HL-60/S4 treated with retinoic acid at 250 ng/mL for 4 days and 3 days (cell line): Measurements from ENCODE around the gene CYP1A1.
"Not testable (repeated sequence)": the region's sequence is repeated elsewhere in the genome, so short reads cannot be mapped to it uniquely, and the experiment has no call there.

Experiments used
- in situ Hi-C: fragments of 300-500 bp; cut with MboI; formaldehyde crosslinking; loops from 2 replicates; pipeline ENCODE4 v1.7.0; 2022; ENCODE audit warnings: low sequenced_read_pairs

The CYP1A1 gene

GRCh38 chr15:74742422-74742821, 17.1 kb upstream of the CYP1A1 start:
- in situ Hi-C loops: no loop called here

GRCh38 chr15:74738239-74738638, 12.9 kb upstream of the CYP1A1 start:
- in situ Hi-C loops: not testable (repeated sequence)

- in situ Hi-C loops: no loop called here
Observed at GRCh38 chr15:74735305-74735704, 10.0 kb upstream of the CYP1A1 start.

- in situ Hi-C loops: no loop called here
Observed at GRCh38 chr15:74733269-74733668, 7.9 kb upstream of the CYP1A1 start.

- in situ Hi-C loops: no loop called here
Observed at GRCh38 chr15:74732846-74733245, 7.5 kb upstream of the CYP1A1 start.

- in situ Hi-C loops: no loop called here
Observed at GRCh38 chr15:74730619-74731316, 5.4 kb upstream of the CYP1A1 start.

- in situ Hi-C loops: not testable (repeated sequence)
Observed at GRCh38 chr15:74729372-74729771, 4.0 kb upstream of the CYP1A1 start.

GRCh38 chr15:74728699-74729098, 3.4 kb upstream of the CYP1A1 start:
- in situ Hi-C loops: not testable (repeated sequence)

- in situ Hi-C loops: no loop called here
Observed at GRCh38 chr15:74727727-74728126, 2.4 kb upstream of the CYP1A1 start.

DNA sequence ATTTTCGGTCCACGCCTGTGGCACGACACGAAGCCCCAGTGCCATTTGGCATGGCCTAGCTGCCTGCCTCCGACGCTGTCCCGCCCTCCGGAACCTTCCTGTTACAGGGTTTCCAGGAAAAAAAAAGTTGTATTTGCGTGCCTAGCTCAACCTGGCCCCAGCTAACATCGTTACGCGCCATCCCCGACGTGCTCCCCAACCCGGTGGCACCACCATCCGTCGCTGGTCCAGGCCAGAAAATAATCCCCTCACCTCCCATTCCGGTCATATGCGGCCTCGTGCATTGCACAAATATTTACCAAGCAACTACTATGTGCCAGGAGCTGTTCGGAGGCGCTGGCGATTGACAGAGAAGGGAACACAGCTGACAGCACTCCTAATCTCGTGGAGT, 1.4 kb upstream of the CYP1A1 start:
- in situ Hi-C loops: no loop called here

DNA sequence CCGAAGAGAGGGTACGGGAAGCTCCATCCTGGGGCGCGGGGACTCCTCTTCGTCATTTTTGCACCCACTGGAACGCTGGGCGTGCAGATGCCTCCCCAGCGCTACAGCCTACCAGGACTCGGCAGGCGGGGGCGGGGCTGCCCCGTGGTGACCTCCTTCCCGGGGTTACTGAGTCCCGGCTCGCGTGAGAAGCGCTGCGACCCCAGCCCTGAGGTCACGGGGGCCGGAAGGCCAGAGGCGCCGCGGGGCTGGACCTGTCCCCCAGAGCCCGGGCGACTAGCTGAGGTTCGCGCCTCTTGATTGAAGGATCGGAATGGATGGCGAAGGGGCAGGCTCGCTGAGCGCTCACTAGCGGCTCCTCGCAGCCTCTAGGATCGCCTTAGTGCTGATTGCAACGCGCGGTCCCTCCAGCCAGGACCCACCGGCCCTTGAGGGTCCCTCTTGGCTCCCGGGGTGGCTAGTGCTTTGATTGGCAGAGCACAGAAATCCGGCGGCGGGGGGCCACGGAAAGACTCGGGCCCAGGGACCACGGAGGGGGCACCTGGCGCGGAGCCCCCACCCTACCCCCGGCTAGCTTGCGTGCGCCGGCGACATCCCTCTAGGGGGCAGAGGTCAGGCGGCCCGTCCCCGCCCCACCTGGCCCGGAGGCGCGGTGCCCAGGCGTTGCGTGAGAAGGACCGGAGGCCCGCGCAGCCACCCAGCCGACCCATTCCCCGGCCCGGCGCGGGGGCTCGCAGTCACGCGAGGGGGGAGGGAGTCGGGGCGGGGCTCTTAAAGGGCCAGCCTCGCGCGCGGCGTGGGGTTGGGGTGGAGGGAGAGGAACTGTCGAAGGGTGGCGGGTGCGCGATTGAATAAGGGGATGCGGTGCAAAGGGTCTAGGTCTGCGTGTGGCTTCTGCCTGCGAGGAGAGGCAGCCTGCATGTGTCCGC, 781 bp upstream of the CYP1A1 start:
- in situ Hi-C loops: no loop called here

GRCh38 chr15:74724570-74725224, 631 bp downstream of the CYP1A1 start:
- in situ Hi-C loops: no loop called here

GRCh38 chr15:74723754-74724334, 1.5 kb downstream of the CYP1A1 start:
- in situ Hi-C loops: no loop called here

DNA sequence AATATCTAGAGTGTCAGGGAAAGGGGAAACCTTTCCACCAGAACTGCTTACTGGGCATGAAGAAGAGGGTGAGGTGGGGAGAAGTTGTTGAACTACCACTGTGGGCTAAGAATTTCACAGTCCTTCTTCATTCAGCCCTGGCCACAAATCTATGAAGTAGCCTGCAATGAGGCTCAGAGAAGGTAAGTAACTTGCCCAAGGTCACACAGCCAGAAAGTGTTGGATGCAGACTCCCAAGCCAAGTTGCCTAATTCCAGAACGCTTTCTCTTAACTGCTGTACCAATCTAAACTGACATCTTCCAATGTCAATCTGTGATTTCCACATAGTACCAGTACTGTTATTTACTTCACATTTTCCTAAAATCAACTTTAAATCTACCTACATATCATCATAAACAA, 2.1 kb downstream of the CYP1A1 start:
- in situ Hi-C loops: no loop called here

GRCh38 chr15:74722591-74722990, 2.7 kb downstream of the CYP1A1 start:
- in situ Hi-C loops: no loop called here

GRCh38 chr15:74716651-74717050, 8.7 kb downstream of the CYP1A1 start:
- in situ Hi-C loops: no loop called here

GRCh38 chr15:74712311-74712710, 13.0 kb downstream of the CYP1A1 start:
- in situ Hi-C loops: no loop called here

DNA sequence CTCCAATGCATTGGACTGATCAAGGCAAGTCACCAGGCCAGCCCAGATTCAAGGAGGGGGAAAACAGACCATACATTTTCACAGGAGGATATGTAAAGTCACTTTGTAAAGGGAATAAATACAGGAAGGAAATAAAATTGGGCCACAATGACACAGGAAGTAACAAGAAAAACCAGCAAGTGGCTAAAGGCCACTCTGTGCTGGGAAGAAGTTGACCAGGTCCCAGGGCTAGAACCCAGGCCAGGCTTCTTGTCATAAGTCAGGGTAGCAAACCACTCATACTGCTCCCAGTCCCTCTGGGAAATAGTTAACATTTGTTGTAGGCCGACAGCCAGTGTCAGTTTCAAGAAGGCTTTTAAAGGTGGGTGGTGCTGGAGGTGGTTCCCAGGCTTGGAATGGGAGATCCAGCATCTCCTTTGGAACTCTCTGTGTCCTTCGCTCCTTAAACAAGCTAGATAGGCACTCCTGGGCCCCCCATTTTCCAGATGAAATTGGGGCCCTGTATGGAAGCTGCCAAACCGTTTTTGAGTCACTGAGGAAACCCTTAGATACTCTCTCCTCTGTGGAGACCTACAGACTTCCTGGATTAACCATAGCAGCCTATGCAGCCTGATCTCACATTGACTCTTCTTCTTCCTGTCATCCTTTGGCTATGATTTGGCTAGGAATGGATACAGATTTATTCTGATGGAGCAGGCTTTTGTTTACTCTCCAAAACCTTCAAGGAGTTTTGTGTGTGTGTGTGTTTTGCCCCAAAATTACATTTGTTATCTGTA, 14.8 kb downstream of the CYP1A1 start:
- in situ Hi-C loops: no loop called here

- in situ Hi-C loops: no loop called here
Observed at GRCh38 chr15:74709892-74710291, 15.4 kb downstream of the CYP1A1 start.

DNA sequence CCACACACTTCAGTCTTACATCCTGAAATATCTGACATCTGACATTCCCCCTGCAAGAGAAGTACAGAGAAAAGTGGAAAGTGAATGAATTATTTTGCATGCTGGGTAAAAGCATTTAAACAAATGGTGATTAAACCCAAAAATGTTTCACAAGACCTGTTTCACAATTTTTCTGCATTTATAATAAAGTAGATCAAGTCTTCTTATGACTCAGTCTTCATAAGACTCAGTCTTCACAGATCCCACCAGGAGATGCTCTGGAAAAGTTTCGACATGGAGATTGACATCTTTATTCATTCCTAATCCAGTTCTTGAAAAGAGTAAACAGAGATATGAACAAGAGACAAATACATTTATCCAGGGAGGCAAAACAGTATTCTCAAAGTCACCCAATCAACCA, 16.3 kb downstream of the CYP1A1 start:
- in situ Hi-C loops: no loop called here

- in situ Hi-C loops: no loop called here
Observed at GRCh38 chr15:74696808-74697207, 28.5 kb downstream of the CYP1A1 start.
